HL-60 (cell line): ENCODE results near the gene SLC2A9.

Experiments
- GABPA ChIP-seq: IDR thresholded peaks from 2 replicates; pipeline ENCODE4 v1.6.1; 2012; ENCODE audit warnings: low read depth
- POLR2AphosphoS5 ChIP-seq: IDR thresholded peaks from 2 replicates; pipeline ENCODE4 v1.6.1; 2012; ENCODE audit warnings: low read depth
- REST ChIP-seq: IDR thresholded peaks from 2 replicates; pipeline ENCODE4 v1.6.1; 2012; ENCODE audit warnings: low read depth; ENCODE audit not compliant: insufficient replicate concordance
- SPI1 ChIP-seq: IDR thresholded peaks from 2 replicates; pipeline ENCODE4 v1.6.1; 2012; ENCODE audit warnings: low read depth, mild to moderate bottlenecking, borderline replicate concordance
- TF ChIP-seq, protein P1 (sequence below): IDR thresholded peaks from one replicate; pipeline ENCODE4 v1.5.1; 2011; ENCODE audit warnings: low read length, control low read depth, inconsistent platforms; ENCODE audit not compliant: insufficient read depth

DNA sequence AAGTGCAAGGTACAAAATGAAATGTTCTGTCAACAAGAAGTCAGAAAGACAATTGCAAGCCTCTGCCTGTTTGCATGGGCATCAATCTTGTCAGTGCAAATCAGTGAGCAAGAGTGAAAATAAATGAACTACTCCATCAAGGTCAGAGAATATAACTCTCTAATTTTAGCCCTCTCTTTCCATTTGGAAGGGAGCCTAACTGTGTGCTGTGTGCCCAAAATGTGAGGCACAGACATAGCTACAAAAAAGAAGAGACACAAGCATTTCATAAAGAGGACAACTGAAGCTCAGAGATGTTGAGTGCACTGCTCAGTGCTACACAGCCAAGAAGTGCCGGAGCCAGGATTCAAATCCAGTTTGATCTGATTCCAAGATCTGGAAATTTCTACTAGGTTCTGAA, 114.3 kb downstream of the SLC2A9 start:
- TF ChIP-seq, protein P1, sequence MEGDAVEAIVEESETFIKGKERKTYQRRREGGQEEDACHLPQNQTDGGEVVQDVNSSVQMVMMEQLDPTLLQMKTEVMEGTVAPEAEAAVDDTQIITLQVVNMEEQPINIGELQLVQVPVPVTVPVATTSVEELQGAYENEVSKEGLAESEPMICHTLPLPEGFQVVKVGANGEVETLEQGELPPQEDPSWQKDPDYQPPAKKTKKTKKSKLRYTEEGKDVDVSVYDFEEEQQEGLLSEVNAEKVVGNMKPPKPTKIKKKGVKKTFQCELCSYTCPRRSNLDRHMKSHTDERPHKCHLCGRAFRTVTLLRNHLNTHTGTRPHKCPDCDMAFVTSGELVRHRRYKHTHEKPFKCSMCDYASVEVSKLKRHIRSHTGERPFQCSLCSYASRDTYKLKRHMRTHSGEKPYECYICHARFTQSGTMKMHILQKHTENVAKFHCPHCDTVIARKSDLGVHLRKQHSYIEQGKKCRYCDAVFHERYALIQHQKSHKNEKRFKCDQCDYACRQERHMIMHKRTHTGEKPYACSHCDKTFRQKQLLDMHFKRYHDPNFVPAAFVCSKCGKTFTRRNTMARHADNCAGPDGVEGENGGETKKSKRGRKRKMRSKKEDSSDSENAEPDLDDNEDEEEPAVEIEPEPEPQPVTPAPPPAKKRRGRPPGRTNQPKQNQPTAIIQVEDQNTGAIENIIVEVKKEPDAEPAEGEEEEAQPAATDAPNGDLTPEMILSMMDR = no peak
- no peak for TF ChIP-seq SPI1
- TF ChIP-seq POLR2AphosphoS5 = no peak
- no peak for TF ChIP-seq GABPA
- TF ChIP-seq REST = no peak
